Choroid plexus epithelial cell (primary cell): Measurements from ENCODE around the gene HS3ST2.
"Not testable (repeated sequence)": the region's sequence is repeated elsewhere in the genome, so short reads cannot be mapped to it uniquely, and the experiment has no call there.

Experiments
- DNase-seq: peaks from one replicate; pipeline ENCODE4 v3.0.0-alpha.2; 2010; ENCODE audit warnings: low read depth
- H3K4me3 ChIP-seq: 2 replicates; pipeline ENCODE4 v1.5.1; 2011; ENCODE audit warnings: low read depth, mild to moderate bottlenecking, control low read depth, low read length, moderate library complexity
- CTCF ChIP-seq: conservative IDR thresholded peaks from 2 replicates; pipeline ENCODE4 v1.5.1; 2011; ENCODE audit warnings: low read depth, mild to moderate bottlenecking, control low read depth, inconsistent platforms, low read length, moderate library complexity

HS3ST2 gene

GRCh38 chr16:22934786-22935185 lies 120.8 kb downstream of the HS3ST2 start:
- H3K4me3 ChIP-seq: no peak overlapping the region
- no peak for TF ChIP-seq CTCF
- no peak for DNase-seq

- TF ChIP-seq CTCF: no peak
- H3K4me3 ChIP-seq: no peak overlapping the region
- DNase-seq: no peak
Observed at GRCh38 chr16:22937169-22937568, 123.2 kb downstream of the HS3ST2 start.

- H3K4me3 ChIP-seq: no peak overlapping the region
- no peak for DNase-seq
- TF ChIP-seq CTCF: no peak
Observed at GRCh38 chr16:22938647-22939046, 124.7 kb downstream of the HS3ST2 start.

- not testable (repeated sequence) for DNase-seq
Observed at GRCh38 chr16:22939744-22940363, 125.9 kb downstream of the HS3ST2 start.

GRCh38 chr16:22941970-22942501 lies 128.1 kb downstream of the HS3ST2 start:
- no peak overlapping the region for H3K4me3 ChIP-seq
- no peak for DNase-seq
- no peak for TF ChIP-seq CTCF

More at GRCh38 chr16:22939744-22940363, 125.9 kb downstream of the HS3ST2 start:
- H3K4me3 ChIP-seq: not testable (repeated sequence)

GRCh38 chr16:22942811-22943210 lies 128.8 kb downstream of the HS3ST2 start:
- TF ChIP-seq CTCF: no peak
- DNase-seq: no peak
- H3K4me3 ChIP-seq: no peak overlapping the region

GRCh38 chr16:22945361-22945760 lies 131.4 kb downstream of the HS3ST2 start:
- TF ChIP-seq CTCF: no peak
- DNase-seq: peak; percentile 5
- no peak overlapping the region for H3K4me3 ChIP-seq
